ENCODE data around the gene S100A10.

S100A10 gene

DNA sequence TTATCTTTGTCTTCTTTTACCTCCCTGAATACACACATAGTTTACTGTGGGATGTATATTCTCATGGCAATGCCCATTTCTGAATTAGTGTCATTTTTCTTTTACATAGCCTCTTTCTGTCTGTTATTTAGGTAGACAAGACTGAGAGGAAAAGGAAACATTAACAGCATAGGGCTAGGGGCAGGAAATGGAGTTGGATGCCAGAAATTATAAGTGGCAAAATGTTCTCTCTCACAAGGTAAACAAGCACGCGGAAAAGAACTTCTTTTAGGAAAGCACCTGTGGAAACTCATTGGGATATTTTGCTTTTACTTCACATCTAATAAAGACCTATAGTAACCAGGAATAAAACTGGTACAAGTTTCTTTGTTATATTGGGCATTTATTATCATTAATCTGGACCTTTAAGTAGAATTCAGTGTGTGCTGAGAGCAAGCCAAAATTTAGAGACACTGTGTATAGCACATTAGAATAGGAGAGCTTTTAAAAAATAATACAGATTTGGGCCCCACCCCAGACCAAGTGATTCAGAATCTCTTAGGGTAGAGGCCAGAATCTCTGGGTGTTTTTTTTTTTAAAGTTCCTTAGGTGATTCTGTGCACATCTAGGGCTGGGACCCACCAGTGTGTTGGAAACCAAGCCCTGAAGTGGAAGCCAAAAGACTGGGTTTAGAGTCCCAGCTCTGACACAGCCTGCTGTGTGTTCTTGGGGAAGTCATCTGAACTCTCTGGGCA lies 32.7 kb downstream of the S100A10 start:
- no peak for DNase-seq

GRCh38 chr1:151958959-151959358 lies 34.7 kb downstream of the S100A10 start:
- DNase-seq: no peak

- DNase-seq: no peak
Measured at GRCh38 chr1:151956957-151957497, 36.6 kb downstream of the S100A10 start.

- DNase-seq: no peak
Measured at GRCh38 chr1:151953409-151954094, 40.1 kb downstream of the S100A10 start.

DNA sequence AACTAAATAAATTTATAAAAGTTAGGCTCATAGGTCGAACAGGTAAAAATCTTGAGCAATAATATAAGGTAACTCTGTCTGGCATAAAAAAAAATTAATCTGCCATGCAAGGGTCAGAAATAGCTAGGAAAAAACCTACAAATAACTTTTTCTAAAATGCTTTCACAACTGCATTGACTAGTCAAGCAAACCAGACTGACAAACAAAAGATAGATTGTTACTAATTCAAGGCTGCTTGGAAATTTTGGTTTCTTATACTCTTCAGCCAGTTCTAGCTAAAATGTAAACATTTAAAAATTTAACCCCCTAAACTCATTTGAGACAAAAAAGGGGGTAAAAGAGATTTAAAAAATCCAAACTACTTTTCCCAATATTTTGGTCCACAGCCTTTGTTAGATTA lies 40.8 kb downstream of the S100A10 start:
- no peak for DNase-seq

GRCh38 chr1:151949371-151950193 lies 44.1 kb downstream of the S100A10 start:
- DNase-seq: no peak

DNA sequence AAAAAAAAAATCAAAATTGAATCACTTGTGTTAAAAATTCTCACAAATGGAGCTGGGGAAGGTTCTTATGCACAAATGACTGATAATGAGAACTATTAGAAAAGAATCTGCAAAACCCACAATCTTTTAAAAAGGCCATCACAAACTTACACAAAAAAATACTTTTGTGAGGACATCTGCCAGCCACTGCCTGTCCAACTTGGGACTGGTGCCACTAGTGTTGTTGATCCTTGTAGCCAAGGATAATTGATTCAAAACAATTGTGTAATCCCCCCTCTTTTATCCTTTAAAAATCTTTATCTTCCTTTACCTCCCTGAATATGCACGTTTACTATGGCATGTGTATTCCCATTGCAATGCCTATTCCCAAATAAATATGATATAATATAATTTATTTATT lies 45.2 kb downstream of the S100A10 start:
- no peak for DNase-seq

- no peak for DNase-seq
Measured at GRCh38 chr1:151947140-151947539, 46.5 kb downstream of the S100A10 start.

GRCh38 chr1:151945725-151946722 lies 47.6 kb downstream of the S100A10 start:
- DNase-seq: no peak

DNA sequence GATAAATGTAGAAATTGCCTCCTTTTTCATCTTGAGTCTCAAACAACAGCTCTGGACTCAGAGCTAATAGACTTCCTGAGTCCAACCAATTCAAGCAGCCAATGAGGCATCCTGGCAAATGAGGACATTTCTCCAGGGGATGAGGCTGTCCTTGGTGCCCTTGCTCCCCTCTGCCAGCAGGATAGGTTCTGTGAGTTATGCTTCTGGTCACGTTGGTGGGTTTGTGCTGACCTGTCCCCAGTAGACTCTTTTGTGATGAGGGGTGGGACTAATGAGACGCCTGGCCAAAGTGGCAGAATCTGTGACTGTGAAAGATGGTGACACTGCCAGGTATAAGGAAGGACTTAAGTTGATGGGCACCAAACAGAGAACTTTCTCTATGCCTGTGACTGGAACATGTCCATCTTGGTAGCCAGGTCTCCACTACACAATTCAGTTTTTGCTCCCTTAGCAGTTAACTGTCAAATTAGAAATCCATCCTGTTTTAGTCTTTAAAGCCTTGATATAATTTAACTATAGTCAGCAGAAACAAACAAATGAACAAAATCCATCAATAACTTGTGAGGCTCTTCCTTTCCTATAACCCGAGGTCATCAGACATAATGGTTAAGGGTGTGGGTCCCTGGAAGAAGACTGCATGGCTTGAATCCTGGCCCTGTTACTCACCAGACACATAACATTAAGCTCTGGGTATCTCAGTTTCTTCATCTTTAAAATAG lies 48.6 kb downstream of the S100A10 start:
- DNase-seq: no peak

DNA sequence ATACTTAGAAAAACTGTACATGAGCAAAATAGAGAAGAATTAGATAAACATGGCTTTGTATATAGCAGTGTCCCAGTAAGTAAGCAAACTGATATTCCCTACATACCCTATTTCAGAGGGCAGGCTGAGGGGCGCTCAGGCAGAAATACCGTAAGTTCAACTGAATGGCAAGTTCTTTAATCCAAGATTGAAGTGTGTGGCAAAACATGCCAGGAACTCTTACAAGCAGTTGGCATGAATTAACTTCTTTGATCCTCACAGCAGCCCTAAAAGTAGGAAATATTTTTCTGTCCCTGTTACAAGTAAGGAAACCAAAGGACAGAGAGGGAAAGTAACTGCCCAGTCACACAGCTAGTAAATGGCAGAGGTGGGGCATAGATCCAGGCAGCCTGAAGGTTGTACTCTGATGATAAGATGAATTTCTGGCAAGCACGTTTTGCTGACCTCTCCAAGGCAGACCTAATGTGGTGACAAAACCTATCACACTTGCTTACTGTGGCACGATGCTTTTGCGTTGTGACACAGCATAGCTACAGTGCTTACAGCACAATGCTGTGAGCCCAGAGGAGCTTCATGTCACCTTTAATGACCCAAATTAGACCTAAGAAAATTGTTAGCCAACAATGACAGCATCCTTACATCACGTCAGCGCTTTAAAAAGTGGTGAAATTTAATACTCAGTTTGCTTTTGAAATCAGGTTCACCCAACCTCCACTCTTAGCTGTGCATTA lies 49.4 kb downstream of the S100A10 start:
- DNase-seq: no peak

GRCh38 chr1:151943591-151943990 lies 50.1 kb downstream of the S100A10 start:
- DNase-seq: no peak

DNA sequence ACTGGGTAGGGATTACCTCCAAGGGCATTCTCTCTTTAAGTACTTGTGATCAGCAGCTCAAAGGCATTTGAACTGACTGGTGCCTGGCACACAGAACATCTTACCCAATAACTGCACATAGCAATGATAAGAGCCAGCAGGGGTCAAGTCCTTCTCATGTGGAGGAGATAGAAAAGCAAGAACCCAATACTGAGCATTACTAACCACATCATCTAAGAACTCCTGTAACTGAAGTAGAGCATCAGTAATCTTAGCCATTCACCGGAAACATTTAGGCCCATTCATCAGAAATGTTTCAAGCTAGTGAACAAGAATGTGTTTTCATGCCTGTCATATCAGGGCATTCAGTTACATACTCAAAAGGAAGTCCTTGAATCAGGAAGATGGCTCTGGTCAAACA lies 50.8 kb downstream of the S100A10 start:
- no peak for DNase-seq

DNA sequence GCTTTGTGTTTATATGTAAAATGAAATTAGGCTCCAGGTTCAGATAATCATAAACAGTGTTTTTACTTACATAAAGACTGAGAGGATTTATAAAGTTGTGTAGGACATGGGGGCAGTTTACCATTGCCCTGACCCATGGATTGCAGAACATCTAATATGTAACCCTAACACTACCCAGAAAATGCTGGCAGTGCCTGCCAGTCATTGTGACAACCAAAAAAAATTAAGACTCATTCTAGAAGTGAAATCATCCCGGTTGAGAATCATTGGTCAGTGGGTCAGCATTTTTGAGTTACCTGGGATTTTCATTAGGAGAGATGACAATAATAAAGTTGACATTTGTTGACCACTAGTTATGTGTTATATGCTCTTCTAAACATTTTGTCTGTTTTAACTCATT lies 53.1 kb downstream of the S100A10 start:
- no peak for DNase-seq

DNA sequence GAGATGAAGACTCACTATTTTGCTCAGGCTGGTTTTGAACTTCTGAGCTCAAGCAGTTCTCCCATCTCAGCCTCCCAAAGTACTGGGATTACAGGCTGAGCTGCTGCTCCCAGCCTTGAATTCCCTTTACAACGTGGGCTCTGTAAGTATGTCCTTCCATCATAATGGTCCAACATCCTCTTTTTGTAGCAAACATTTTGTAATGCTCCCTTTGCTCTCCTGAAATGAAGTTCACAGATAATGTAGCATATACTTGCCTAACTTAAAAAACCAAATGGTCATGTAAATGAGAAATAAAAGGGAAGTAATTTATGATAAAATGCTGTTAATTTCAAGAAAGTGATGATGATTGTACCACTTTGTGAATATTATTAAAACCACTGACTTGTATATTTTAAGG lies 53.9 kb downstream of the S100A10 start:
- DNase-seq: no peak

- DNase-seq: no peak
Measured at GRCh38 chr1:151939141-151939540, 54.5 kb downstream of the S100A10 start.

- DNase-seq: no peak
Measured at GRCh38 chr1:151936653-151937052, 57.0 kb downstream of the S100A10 start.

DNA sequence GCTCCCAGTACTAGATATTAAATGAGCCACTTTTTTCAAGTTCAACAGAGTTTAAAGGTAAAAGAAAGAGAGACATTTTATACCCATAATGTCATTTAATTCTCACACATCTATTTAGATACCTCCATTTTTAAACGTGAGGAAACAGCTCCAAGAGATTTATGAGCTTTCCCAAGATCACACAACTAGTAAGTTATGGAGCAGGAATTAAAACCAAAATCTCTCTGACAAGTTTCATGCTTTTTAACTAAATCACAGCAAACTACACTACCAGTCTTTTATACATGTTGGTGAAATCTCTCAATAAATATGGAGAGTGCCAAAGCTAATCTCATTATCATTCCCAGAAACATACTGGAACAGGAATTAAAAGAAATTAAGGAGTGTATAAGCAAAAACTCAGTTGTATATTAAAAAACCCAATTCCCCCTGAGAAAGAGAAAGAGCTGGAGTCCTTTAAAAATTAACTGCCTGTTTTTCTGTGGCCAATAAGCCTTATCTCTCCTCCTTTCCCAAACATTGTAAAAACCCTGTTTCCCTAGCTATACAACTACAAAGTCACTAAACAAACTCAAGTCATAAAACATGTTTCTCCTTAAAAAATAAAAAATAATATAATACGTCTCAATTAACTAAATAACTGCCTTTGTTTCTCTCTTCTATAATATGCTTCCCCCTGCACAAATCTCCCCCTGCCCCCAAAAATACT lies 57.6 kb downstream of the S100A10 start:
- DNase-seq: no peak

DNA sequence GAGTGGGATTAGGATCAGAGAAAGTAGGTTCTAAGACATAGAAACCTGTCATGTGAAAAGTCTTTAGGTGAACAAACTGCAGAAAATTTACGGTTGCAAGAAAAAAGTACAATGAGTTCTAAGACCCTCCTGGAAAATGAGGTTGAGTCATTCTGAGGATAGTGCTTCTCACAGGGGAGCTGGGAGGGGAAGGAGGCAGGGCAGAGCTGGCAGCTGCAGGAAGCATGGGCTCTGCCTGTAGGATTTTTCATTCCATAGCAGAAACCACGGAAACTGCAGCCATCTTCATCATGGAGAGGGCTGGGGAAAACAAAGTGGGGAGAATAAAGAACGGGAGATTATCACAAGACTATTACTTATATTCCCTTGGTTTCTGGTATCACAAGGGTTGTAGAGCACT lies 58.5 kb downstream of the S100A10 start:
- no peak for DNase-seq

- no peak for DNase-seq
Measured at GRCh38 chr1:151934048-151934493, 59.6 kb downstream of the S100A10 start.
